SK-N-SH (cell line): ENCODE results near the gene CLMP.

Experiments used
- EP300 ChIP-seq, 2 experiments: IDR thresholded peaks; 2 replicates each; pipeline versions ENCODE4 v1.4.0 to v1.6.1; 2012; ENCODE audit warnings: borderline replicate concordance in 1 of 2, low read depth in 1 of 2, low read length in 1 of 2
- EZH2phosphoT487 ChIP-seq: fragments of 200-600 bp; sonication (generic); IDR thresholded peaks from 2 replicates; pipeline ENCODE4 v1.6.1; 2017; ENCODE audit warnings: low read depth, mixed run types, mild to moderate bottlenecking, antibody characterized with exemption, moderate library complexity, borderline replicate concordance
- MEF2A ChIP-seq: IDR thresholded peaks from 2 replicates; pipeline ENCODE4 v1.4.0; 2012; ENCODE audit warnings: low read depth, borderline replicate concordance
- POLR2AphosphoS5 ChIP-seq: IDR thresholded peaks from 2 replicates; pipeline ENCODE4 v1.6.1; 2012; ENCODE audit warnings: low read depth, low read length
- TAF1 ChIP-seq: IDR thresholded peaks from 2 replicates; pipeline ENCODE4 v1.6.1; 2012; ENCODE audit warnings: low read depth, mild to moderate bottlenecking, low read length, moderate library complexity, borderline replicate concordance
- TF ChIP-seq, protein P1 (sequence below): fragments of 200-600 bp; sonication (generic); IDR thresholded peaks from 2 replicates; pipeline ENCODE4 v1.6.1; 2017; ENCODE audit warnings: antibody characterized with exemption, mild to moderate bottlenecking, moderate library complexity
- TF ChIP-seq, protein P2 (sequence below): IDR thresholded peaks from 2 replicates; pipeline ENCODE4 v1.6.1; 2012; ENCODE audit warnings: mild to moderate bottlenecking, low read depth, low read length, moderate library complexity
- TF ChIP-seq, protein P3 (sequence below): IDR thresholded peaks from 2 replicates; pipeline ENCODE4 v1.4.0; 2012; ENCODE audit warnings: low read depth, borderline replicate concordance

DNA sequence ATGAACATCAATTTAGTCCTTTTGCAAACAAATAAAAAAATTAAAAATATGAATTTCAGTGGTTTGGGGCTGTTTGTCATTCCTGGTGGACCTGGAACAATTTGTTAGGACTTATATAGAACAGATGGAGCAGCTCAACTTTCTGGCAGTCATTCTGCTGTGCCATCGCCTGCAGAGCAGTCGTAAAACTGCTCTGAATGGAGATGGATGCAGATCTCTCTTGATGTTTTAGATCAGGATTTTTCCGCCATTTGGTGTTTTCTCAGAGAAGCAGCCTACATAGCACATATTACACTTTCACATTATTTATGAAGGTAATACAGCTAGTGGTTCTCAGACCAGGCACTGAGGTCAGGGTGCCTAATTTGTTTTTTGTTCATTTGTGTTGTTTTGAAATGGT lies 101.3 kb downstream of the CLMP start:
- TF ChIP-seq, protein P1, sequence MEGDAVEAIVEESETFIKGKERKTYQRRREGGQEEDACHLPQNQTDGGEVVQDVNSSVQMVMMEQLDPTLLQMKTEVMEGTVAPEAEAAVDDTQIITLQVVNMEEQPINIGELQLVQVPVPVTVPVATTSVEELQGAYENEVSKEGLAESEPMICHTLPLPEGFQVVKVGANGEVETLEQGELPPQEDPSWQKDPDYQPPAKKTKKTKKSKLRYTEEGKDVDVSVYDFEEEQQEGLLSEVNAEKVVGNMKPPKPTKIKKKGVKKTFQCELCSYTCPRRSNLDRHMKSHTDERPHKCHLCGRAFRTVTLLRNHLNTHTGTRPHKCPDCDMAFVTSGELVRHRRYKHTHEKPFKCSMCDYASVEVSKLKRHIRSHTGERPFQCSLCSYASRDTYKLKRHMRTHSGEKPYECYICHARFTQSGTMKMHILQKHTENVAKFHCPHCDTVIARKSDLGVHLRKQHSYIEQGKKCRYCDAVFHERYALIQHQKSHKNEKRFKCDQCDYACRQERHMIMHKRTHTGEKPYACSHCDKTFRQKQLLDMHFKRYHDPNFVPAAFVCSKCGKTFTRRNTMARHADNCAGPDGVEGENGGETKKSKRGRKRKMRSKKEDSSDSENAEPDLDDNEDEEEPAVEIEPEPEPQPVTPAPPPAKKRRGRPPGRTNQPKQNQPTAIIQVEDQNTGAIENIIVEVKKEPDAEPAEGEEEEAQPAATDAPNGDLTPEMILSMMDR = no peak
- no peak for TF ChIP-seq EP300 (IDR thresholded peaks at IDR 0.05; ENCODE audit: borderline replicate concordance in 1 of 2, low read depth in 1 of 2, low read length in 1 of 2)
- TF ChIP-seq, protein P2, sequence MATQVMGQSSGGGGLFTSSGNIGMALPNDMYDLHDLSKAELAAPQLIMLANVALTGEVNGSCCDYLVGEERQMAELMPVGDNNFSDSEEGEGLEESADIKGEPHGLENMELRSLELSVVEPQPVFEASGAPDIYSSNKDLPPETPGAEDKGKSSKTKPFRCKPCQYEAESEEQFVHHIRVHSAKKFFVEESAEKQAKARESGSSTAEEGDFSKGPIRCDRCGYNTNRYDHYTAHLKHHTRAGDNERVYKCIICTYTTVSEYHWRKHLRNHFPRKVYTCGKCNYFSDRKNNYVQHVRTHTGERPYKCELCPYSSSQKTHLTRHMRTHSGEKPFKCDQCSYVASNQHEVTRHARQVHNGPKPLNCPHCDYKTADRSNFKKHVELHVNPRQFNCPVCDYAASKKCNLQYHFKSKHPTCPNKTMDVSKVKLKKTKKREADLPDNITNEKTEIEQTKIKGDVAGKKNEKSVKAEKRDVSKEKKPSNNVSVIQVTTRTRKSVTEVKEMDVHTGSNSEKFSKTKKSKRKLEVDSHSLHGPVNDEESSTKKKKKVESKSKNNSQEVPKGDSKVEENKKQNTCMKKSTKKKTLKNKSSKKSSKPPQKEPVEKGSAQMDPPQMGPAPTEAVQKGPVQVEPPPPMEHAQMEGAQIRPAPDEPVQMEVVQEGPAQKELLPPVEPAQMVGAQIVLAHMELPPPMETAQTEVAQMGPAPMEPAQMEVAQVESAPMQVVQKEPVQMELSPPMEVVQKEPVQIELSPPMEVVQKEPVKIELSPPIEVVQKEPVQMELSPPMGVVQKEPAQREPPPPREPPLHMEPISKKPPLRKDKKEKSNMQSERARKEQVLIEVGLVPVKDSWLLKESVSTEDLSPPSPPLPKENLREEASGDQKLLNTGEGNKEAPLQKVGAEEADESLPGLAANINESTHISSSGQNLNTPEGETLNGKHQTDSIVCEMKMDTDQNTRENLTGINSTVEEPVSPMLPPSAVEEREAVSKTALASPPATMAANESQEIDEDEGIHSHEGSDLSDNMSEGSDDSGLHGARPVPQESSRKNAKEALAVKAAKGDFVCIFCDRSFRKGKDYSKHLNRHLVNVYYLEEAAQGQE = no peak
- TF ChIP-seq, protein P3, sequence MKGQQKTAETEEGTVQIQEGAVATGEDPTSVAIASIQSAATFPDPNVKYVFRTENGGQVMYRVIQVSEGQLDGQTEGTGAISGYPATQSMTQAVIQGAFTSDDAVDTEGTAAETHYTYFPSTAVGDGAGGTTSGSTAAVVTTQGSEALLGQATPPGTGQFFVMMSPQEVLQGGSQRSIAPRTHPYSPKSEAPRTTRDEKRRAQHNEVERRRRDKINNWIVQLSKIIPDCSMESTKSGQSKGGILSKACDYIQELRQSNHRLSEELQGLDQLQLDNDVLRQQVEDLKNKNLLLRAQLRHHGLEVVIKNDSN = no peak
- no peak for TF ChIP-seq EZH2phosphoT487
- TF ChIP-seq MEF2A = no peak
- no peak for TF ChIP-seq POLR2AphosphoS5
- no peak for TF ChIP-seq TAF1
